GM10847 (cell line): ENCODE data around the gene GALNT3.

Source experiments
- POLR2A ChIP-seq: IDR thresholded peaks from 2 replicates; pipeline ENCODE4 v1.6.1; 2011; ENCODE audit not compliant: insufficient read length; ENCODE audit errors: extremely low read depth

GALNT3 gene

GRCh38 chr2:165811592-165812370, 17.7 kb upstream of the GALNT3 start:
- no peak for TF ChIP-seq POLR2A

DNA sequence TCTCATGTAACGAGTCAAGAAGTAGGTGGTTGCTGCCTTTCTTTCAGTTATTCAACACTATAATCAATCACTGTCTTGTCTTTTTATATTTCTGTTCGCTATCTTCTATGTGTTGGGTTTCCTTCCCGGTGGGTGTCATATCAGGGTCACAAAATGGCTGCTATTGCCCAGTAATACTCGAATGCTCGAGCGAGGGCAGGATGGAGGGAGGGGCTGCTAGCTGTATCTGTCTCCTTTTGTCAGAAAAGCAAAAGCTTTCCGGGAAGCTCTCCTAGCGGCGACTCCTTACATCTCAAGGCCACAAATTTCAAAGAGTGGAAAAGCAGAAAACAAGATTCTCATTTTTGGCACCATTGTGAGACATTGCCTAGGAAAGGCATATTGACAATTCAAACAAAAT, 16.4 kb upstream of the GALNT3 start:
- TF ChIP-seq POLR2A: no peak

- TF ChIP-seq POLR2A: no peak
Measured at GRCh38 chr2:165804719-165805118, 10.7 kb upstream of the GALNT3 start.

DNA sequence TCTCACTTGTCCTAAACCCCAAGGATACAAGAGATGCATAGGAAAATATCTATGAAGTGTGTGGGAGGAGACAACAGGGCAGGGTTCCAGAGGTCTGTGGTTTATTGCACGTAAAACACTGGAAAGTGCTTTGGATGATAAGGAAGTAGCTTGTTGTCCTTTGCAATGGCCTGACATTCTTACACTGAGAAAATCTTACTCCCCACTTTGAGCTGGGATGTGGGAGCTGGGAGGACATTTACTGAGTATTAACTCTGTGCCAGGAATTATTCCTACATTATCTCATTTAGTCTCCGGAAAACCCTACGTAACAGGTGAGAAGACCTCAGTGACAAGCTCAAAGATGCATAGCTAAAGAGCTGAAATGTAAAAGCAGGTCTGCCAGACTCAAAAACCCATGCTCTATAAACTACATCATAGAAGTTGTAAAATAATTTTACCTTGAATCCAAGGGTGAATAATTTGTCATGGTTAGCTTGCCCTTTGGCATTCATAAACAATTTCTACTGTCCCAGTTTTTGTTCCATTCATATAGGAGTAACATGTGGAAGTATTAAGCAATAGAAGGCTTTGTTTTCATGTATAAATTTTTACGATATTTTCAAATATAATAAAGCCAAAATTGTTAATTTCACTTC, 9.2 kb upstream of the GALNT3 start:
- no peak for TF ChIP-seq POLR2A

DNA sequence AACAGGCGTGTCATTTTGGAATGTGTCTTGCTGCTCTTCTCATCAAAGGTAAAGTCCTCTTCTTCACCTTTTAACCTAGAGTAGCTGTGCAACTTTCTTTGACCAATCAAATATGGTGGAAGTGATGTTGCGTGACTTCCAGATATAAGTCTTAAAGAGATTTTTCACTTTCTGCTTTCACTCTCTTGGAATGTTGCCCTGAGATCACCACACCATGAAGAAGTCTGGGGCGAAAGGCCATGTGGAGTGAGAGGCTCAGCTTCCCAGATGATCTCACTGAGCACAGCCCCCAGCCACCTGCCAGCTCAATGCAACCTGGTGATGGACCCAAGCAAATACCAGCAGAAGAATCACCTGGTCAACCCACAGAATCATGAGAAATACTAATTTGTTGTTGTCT, 7.1 kb upstream of the GALNT3 start:
- TF ChIP-seq POLR2A: no peak

- TF ChIP-seq POLR2A: no peak
Measured at GRCh38 chr2:165796819-165797530, 2.9 kb upstream of the GALNT3 start.

DNA sequence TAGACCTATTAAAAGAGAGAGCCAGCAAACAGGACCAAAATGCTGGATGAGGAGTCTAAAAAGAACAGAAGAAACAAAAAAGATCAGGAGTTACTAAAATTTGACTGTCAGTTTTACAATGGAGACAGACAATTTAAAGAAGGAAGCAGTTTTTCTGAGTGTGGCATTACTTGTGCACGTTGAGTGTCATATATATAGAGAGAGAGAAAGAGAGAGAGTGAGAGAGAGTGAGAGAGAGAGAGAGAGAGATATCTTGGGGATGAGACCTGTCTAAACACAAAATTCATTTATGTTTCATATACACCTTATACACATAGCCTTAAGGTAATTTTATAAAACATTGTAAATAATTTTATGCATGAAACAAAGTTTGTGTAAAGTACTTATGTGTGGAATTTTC, 2.1 kb upstream of the GALNT3 start:
- TF ChIP-seq POLR2A: no peak

- TF ChIP-seq POLR2A: no peak
Measured at GRCh38 chr2:165795011-165795410, 964 bp upstream of the GALNT3 start.

DNA sequence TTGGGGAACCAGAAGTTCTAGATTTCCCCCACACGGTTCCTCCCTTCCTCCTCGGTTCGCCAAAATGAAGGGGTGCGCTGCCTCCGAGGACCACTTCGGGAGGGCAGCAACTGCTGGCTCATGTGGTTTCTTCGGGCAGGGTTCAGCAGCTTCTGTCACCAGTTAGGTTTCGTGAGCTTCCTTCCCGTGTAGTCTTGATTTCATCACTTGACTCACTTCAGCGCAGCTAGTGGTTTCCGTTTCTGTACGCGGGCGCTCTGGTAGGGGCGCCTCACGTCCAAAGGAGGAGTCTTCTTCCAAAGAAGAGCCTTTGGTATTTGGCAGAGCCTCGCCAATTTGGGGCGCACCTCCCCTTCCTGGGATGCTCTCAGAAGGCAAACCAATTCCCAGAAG, 485 bp upstream of the GALNT3 start:
- TF ChIP-seq POLR2A: no peak

DNA sequence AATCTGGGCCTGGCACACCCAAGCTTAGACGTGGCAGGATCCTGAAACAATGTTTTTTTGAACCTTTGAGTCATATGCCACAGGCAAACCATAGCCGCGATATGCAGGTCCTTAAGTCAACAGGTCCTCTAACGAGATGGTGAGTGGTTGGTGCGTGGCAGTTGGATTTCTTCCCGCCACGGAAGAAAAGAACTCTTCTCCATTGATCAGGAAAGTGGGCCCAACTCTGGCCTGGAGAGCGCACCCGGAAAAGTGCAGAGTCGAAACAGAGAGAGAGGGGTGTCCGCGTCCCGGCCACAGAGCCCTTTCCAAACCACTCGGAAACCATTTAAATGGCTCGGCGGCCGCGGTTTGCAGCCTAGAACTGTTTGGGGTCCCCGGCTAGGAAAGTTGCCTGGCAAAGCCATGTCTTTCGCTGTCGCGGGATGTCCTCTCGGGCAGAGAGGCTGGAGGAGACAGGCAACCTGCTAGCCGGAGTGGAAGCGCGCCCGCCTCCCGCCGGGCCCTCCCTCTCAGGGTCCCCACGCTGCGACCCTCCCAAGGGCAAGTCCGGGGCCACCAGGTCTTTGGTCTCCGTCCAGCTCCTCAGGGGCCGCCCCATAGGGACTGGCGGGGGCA, 777 bp downstream of the GALNT3 start:
- TF ChIP-seq POLR2A: no peak

GRCh38 chr2:165792104-165792454, 2.0 kb downstream of the GALNT3 start:
- TF ChIP-seq POLR2A: no peak

DNA sequence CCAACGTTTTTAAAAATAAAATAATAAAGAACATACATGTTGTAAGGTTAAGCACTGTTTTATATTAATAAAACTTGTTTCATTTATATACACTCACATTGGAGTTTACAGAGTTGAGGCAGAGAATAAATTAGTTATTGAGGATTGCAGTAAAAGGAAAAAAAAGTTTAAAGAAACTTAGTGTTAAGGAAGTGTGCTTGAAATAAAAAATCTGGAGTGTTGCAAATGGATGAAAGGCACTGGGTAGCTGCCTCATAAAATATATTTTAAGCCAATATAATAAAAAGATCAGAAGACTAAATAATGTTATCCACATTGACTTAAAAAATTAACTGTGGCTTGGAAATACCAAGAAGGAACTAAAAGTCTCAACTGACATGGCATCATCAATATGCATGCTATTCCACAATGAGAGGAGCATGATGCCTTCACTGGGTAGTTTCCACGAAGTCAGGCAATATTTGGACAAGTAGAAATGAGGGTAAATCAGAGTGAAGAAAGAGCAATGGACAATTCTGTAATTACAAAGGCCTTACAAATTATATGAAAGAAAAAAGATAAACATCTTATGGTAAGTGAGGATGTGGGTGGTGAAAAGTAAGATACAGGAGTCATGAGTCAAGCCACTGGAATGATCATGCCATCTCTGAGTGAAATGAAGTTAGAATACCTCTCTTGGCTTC, 2.5 kb downstream of the GALNT3 start:
- no peak for TF ChIP-seq POLR2A

- TF ChIP-seq POLR2A: no peak
Measured at GRCh38 chr2:165790466-165790865, 3.6 kb downstream of the GALNT3 start.

GRCh38 chr2:165787334-165787733, 6.7 kb downstream of the GALNT3 start:
- no peak for TF ChIP-seq POLR2A

GRCh38 chr2:165779706-165780105, 14.3 kb downstream of the GALNT3 start:
- no peak for TF ChIP-seq POLR2A
